CD4-positive, alpha-beta memory T cell (primary cell): ENCODE results near the gene ATP10D. TPM values are rescaled to one million over a fixed set of nuclear protein-coding genes. Genes with fewer than 3 reads are reported as not detected.
"Not testable (repeated sequence)": the region's sequence is repeated elsewhere in the genome, so short reads cannot be mapped to it uniquely, and the experiment has no call there.

Source experiments
- CTCF ChIA-PET: fragments of 350-600 bp; sonication (Branson Sonifier 250); formaldehyde crosslinking; loops from one replicate; lab custom pipeline; 2021; ENCODE audit warnings: inconsistent platforms; ENCODE audit not compliant: partially characterized antibody; lab: Charles Lee
- POLR2A ChIA-PET: fragments of 350-600 bp; sonication (Branson Sonifier 250); formaldehyde crosslinking; loops from one replicate; lab custom pipeline; 2021; ENCODE audit not compliant: partially characterized antibody; lab: Charles Lee
- DNase-seq, 5 donors: peaks; one replicate each; pipeline versions ENCODE4 v3.0.0 to v3.0.0-alpha.2; 2020 to 2022; ENCODE audit warnings: mixed read lengths in 1 of 5
- H3K27ac ChIP-seq: one replicate; pipeline ENCODE4 v1.7.0; 2013; ENCODE audit warnings: low read depth, low read length
- H3K27me3 ChIP-seq: 2 replicates; pipeline ENCODE4 v1.7.0; 2013; ENCODE audit warnings: mild to moderate bottlenecking, low read length, moderate library complexity; ENCODE audit not compliant: insufficient read depth
- H3K36me3 ChIP-seq: 2 replicates; pipeline ENCODE4 v1.7.0; 2013; ENCODE audit warnings: mild to moderate bottlenecking, low read length, moderate library complexity; ENCODE audit not compliant: insufficient read depth
- H3K4me1 ChIP-seq: 2 replicates; pipeline ENCODE4 v1.7.0; 2013; ENCODE audit warnings: mild to moderate bottlenecking, low read length, moderate library complexity; ENCODE audit not compliant: insufficient read depth
- H3K4me3 ChIP-seq, 2 donors: one replicate each; pipeline ENCODE4 v1.7.0; 2013; ENCODE audit warnings: low read length in 2 of 2, mild to moderate bottlenecking in 1 of 2
- H3K9me3 ChIP-seq, 2 donors: one replicate each; pipeline ENCODE4 v1.7.0; 2013; ENCODE audit warnings: low read length in 2 of 2, control low read depth in 1 of 2; ENCODE audit not compliant: control insufficient read depth in 1 of 2
- H3K27ac Mint-ChIP-seq, 7 donors: one replicate each; pipeline ENCODE4 v1.8.0; 2020 to 2021; ENCODE audit warnings: mixed read lengths in 7 of 7, mild to moderate bottlenecking in 6 of 7, inconsistent platforms in 3 of 7, moderate library complexity in 3 of 7
- H3K27me3 Mint-ChIP-seq, 2 donors: one replicate each; pipeline ENCODE4 v1.8.0; 2020 to 2021; ENCODE audit warnings: mixed read lengths in 2 of 2
- H3K36me3 Mint-ChIP-seq, 2 donors: one replicate each; pipeline ENCODE4 v1.8.0; 2020 to 2021; ENCODE audit warnings: mixed read lengths in 2 of 2, inconsistent platforms in 1 of 2, mild to moderate bottlenecking in 1 of 2
- H3K4me1 Mint-ChIP-seq, 4 donors: one replicate each; pipeline ENCODE4 v1.8.0; 2020 to 2021; ENCODE audit warnings: mixed read lengths in 4 of 4, mild to moderate bottlenecking in 1 of 4
- H3K4me3 Mint-ChIP-seq, 8 donors: one replicate each; pipeline ENCODE4 v1.8.0; 2020 to 2021; ENCODE audit warnings: mixed read lengths in 8 of 8, mild to moderate bottlenecking in 7 of 8, moderate library complexity in 6 of 8, inconsistent platforms in 3 of 8
- H3K9me3 Mint-ChIP-seq, 8 donors: one replicate each; pipeline ENCODE4 v1.8.0; 2020 to 2021; ENCODE audit warnings: mixed read lengths in 8 of 8, mild to moderate bottlenecking in 5 of 8, inconsistent platforms in 3 of 8, moderate library complexity in 1 of 8
- intact Hi-C: fragments of 100-400 bp; cut with micrococcal nuclease; formaldehyde crosslinking; loops from one replicate; pipeline ENCODE4 v1.15.1; 2023
- polyA plus RNA-seq, 2 donors: library from polyadenylated mRNA; unstranded; fragments of 300-500 nt; fragmentation: Illumina TruSeq; gene quantifications; one replicate each; pipeline ENCODE4 v1.2.3, GENCODE V29; 2021
- total RNA-seq, 2 experiments: library from RNA; stranded (reverse); gene quantifications; one replicate each; pipeline ENCODE4 v1.2.3, GENCODE V29; 2021

The ATP10D gene
- total and polyA plus RNA-seq, 4 experiments from 2014 or later, result 2.0 to 4.2 (median 2.9) TPM

GRCh38 chr4:47525154-47525819 lies 40.2 kb downstream of the ATP10D start:
- CTCF ChIA-PET, result interaction anchor here (1.1 kb wide), 1 partner anchor 16 kb away, joined by 3 read pairs; no protein-coding TSS in a partner anchor
- peaks cover 0 to 16% (median 5%) of the 10 kb centered on the region in 8 donors for H3K9me3 Mint-ChIP-seq
- H3K4me3 Mint-ChIP-seq, result no peak overlapping the region

DNA sequence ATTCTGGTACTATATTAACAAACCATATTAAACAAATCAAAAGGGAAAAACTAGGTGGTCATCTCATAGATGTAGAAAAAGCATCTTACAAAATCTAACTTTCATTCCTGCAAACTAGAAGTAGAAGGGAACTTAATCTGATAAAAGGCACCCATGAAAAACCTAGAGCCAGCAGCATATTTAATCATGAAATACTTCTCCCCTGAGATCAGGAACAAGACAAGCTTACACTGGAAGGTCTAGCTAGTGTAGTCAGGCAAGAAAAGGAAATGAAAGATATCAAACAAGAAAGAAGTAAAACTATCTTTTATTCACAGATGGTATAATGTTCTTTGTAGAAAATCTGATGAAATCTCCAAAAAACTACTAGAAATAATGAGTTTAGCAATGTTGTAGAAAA lies 41.2 kb downstream of the ATP10D start:
- ChIA-PET CTCF (no interaction called here), POLR2A (no interaction called here)
- no peaks in the 10 kb centered on the region for H3K27me3 ChIP-seq
- Mint-ChIP-seq H3K27ac (no peak overlapping the region), H3K27me3 (no peaks in the 10 kb centered on the region), H3K4me1 (peaks cover 8 to 15% (median 9%) of the 10 kb centered on the region in 4 donors), H3K4me3 (no peak overlapping the region), H3K9me3 (peaks cover 0 to 16% (median 5%) of the 10 kb centered on the region in 8 donors), H3K36me3 (peaks cover 3 to 13% of the 10 kb centered on the region in 2 donors)
- H3K4me3 ChIP-seq, result no peak overlapping the region
- no peaks in the 10 kb centered on the region for H3K9me3 ChIP-seq
- H3K27ac ChIP-seq, result no peak overlapping the region
- DNase-seq, result no peak
- H3K4me1 ChIP-seq, result peaks cover 9% of the 10 kb centered on the region
- intact Hi-C loops, result no loop called here
- H3K36me3 ChIP-seq, result no peaks in the 10 kb centered on the region

More at GRCh38 chr4:47525154-47525819, 40.2 kb downstream of the ATP10D start:
- no peaks in the 10 kb centered on the region for H3K27me3 ChIP-seq
- H3K27ac Mint-ChIP-seq, result no peak overlapping the region
- intact Hi-C loops, result no loop called here
- no peaks in the 10 kb centered on the region for H3K9me3 ChIP-seq
- no peak for DNase-seq
- no peaks in the 10 kb centered on the region for H3K36me3 ChIP-seq
- no peaks in the 10 kb centered on the region for H3K4me1 ChIP-seq
- H3K27ac ChIP-seq, result no peak overlapping the region
- POLR2A ChIA-PET, result interaction anchor here (0.7 kb wide), 1 partner anchor 50 kb away, joined by 3 read pairs; no protein-coding TSS in a partner anchor
- H3K27me3 Mint-ChIP-seq, result no peaks in the 10 kb centered on the region
- no peak overlapping the region for H3K4me3 ChIP-seq
- peaks cover 0 to 5% (median 3%) of the 10 kb centered on the region in 4 donors for H3K4me1 Mint-ChIP-seq
- peaks cover 3 to 16% of the 10 kb centered on the region in 2 donors for H3K36me3 Mint-ChIP-seq

GRCh38 chr4:47528646-47529045 lies 43.6 kb downstream of the ATP10D start:
- H3K27me3 ChIP-seq, DNase-seq, H3K36me3 ChIP-seq, CTCF ChIA-PET, intact Hi-C loops, POLR2A ChIA-PET, H3K4me3 Mint-ChIP-seq, H3K27ac ChIP-seq, H3K9me3 ChIP-seq, H3K4me3 ChIP-seq, H3K27me3 Mint-ChIP-seq: not testable (repeated sequence)
- Mint-ChIP-seq H3K36me3 (peaks cover 5 to 13% of the 10 kb centered on the region in 2 donors), H3K27ac (peak overlapping the region in 1 of 7 donors; percentile 5), H3K9me3 (peaks cover 0 to 16% (median 5%) of the 10 kb centered on the region in 8 donors), H3K4me1 (peaks cover 28 to 37% (median 29%) of the 10 kb centered on the region in 4 donors)
- peaks cover 31% of the 10 kb centered on the region for H3K4me1 ChIP-seq

DNA sequence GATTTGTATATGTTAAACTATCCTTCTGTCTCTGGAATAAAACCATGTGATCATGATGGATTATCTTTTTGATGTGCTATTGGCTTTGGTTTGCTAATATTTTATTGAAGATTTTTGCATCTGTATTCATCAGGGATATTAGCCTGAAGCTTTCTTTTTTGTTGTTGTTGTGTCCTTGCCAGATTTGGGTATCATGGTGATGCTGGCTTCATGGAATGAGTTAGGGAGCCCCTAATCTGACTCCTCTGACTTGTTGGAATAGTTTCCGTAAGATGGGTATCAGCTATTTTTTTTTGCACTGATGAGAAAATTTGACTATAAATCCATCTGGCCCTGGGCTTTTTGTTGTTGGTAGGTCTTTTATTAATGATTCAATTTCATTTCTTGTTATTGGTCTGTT lies 45.7 kb downstream of the ATP10D start:
- no peaks in the 10 kb centered on the region for H3K36me3 ChIP-seq
- peaks cover 35 to 47% (median 43%) of the 10 kb centered on the region in 4 donors for H3K4me1 Mint-ChIP-seq
- no peak overlapping the region for H3K4me3 ChIP-seq
- POLR2A ChIA-PET, result interaction anchor here (1.8 kb wide), 1 partner anchor 46 kb away, joined by 4 read pairs; the partner anchor contains the start of gene ATP10D
- no peaks in the 10 kb centered on the region for H3K9me3 ChIP-seq
- no peak for DNase-seq
- CTCF ChIA-PET, result interaction anchor here (1.5 kb wide), 1 partner anchor 33 kb away, joined by 8 read pairs; no protein-coding TSS in a partner anchor
- H3K36me3 Mint-ChIP-seq, result peaks cover 2 to 9% of the 10 kb centered on the region in 2 donors
- peak overlapping the region in 3 of 8 donors; percentile 69 to 82 (median 72) for H3K4me3 Mint-ChIP-seq
- H3K4me1 ChIP-seq, result peaks cover 40% of the 10 kb centered on the region
- H3K27me3 ChIP-seq, result no peaks in the 10 kb centered on the region
- intact Hi-C loops, result loop anchor here (1.0 to 5.0 kb wide), 2 partner anchors 44 to 68 kb away; partner anchors contain the start of genes ATP10D and COMMD8
- no peaks in the 10 kb centered on the region for H3K27me3 Mint-ChIP-seq
- H3K27ac Mint-ChIP-seq, result peak overlapping the region in 4 of 7 donors; percentile 10 to 88 (median 60)
- H3K9me3 Mint-ChIP-seq, result peaks cover 0 to 19% (median 5%) of the 10 kb centered on the region in 8 donors
- H3K27ac ChIP-seq, result no peak overlapping the region

DNA sequence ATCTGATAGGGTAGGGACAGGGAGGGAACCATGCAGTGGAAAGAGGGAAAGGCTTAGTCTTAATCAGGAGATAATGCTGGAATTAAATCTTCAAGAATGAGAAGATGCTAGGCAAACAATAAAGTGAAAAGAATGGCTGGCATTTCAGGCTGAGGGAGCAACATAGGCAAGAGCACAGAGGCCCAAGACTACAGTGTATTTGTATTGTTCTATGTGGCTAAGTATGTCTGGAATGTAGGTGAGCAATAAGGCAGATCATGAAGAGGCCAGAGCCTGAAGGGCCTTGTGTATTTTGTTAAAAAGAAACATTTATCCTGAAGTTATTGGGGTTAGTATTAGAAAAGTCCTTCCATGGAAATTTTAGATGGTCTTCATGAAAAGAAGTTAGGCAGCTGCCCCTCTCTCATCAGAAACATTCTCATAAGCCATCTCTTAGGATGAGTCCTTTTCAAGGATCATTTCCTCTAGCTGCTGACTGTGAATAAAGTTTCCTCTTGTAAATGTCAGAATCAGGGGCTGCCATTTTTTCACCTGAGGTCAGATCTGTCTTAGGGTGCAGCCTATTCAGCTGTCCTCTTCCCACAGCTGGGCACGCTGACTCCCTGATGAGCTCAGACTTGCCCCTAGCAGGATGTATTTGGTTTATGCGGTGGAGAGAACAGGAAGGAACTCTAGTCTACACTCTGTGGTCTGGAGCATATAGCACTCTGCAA lies 46.3 kb downstream of the ATP10D start:
- DNase-seq, result peak; percentile 50 to 70 (median 61)
- H3K4me1 ChIP-seq, result peaks cover 40% of the 10 kb centered on the region
- peak overlapping the region in 6 of 7 donors; percentile 56 to 88 (median 76) for H3K27ac Mint-ChIP-seq
- H3K27me3 Mint-ChIP-seq, result no peaks in the 10 kb centered on the region
- H3K4me3 ChIP-seq, result no peak overlapping the region
- intact Hi-C loops, result loop anchor here (1.0 to 5.0 kb wide), 2 partner anchors 44 to 68 kb away; partner anchors contain the start of genes ATP10D and COMMD8
- H3K4me3 Mint-ChIP-seq, result peak overlapping the region in 7 of 8 donors; percentile 18 to 82 (median 72)
- ChIA-PET CTCF (interaction anchor here (1.1 to 1.8 kb wide), 3 partner anchors 8 to 150 kb away, joined by 3 to 8 read pairs (median 4); no protein-coding TSS in a partner anchor), POLR2A (interaction anchor here (1.6 to 1.8 kb wide), 3 partner anchors 46 to 306 kb away, joined by 3 to 12 read pairs (median 4); partner anchors contain the start of genes ATP10D, COMMD8 and CORIN)
- no peaks in the 10 kb centered on the region for H3K36me3 ChIP-seq
- no peaks in the 10 kb centered on the region for H3K9me3 ChIP-seq
- peaks cover 0 to 19% (median 5%) of the 10 kb centered on the region in 8 donors for H3K9me3 Mint-ChIP-seq
- no peaks in the 10 kb centered on the region for H3K27me3 ChIP-seq
- peaks cover 2 to 15% of the 10 kb centered on the region in 2 donors for H3K36me3 Mint-ChIP-seq
- H3K4me1 Mint-ChIP-seq, result peaks cover 35 to 47% (median 43%) of the 10 kb centered on the region in 4 donors
- H3K27ac ChIP-seq, result no peak overlapping the region

DNA sequence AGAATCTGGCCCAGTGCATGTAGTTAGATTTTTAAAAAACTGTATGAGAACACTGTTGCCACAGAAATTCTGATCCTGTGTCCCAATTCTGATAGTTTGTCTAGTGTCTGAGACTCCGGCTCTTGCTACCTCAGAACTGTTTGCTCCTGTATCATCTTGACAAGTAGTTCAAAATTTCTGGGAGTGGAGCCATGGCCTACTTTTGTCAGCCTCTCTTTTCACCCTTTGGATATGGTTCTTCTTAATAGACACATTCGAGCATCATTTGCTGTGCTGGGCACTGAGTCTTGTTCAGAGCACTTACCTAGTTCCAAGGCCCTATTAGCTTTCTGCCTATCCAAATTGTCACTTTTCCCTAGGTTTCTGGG lies 46.9 kb downstream of the ATP10D start:
- Mint-ChIP-seq H3K27me3 (no peaks in the 10 kb centered on the region), H3K4me3 (peak overlapping the region in 7 of 8 donors; percentile 18 to 82 (median 72)), H3K27ac (peak overlapping the region; percentile 56 to 88 (median 77)), H3K9me3 (peaks cover 0 to 19% (median 5%) of the 10 kb centered on the region in 8 donors), H3K4me1 (peaks cover 35 to 47% (median 43%) of the 10 kb centered on the region in 4 donors), H3K36me3 (peaks cover 3 to 17% of the 10 kb centered on the region in 2 donors)
- H3K9me3 ChIP-seq, result no peaks in the 10 kb centered on the region
- H3K27ac ChIP-seq, result no peak overlapping the region
- intact Hi-C loops, result loop anchor here (1.0 to 5.0 kb wide), 2 partner anchors 45 to 69 kb away; partner anchors contain the start of genes ATP10D and COMMD8
- H3K27me3 ChIP-seq, result no peaks in the 10 kb centered on the region
- H3K4me3 ChIP-seq, result peak overlapping the region in 1 of 2 donors; percentile 6
- H3K4me1 ChIP-seq, result peaks cover 40% of the 10 kb centered on the region
- no peak for DNase-seq
- ChIA-PET CTCF (interaction anchor here (1.1 to 1.8 kb wide), 3 partner anchors 9 to 150 kb away, joined by 3 to 8 read pairs (median 4); no protein-coding TSS in a partner anchor), POLR2A (interaction anchor here (1.6 to 1.8 kb wide), 3 partner anchors 47 to 306 kb away, joined by 3 to 12 read pairs (median 4); partner anchors contain the start of genes ATP10D, COMMD8 and CORIN)
- no peaks in the 10 kb centered on the region for H3K36me3 ChIP-seq
